22Rv1 (cell line): Measurements from ENCODE around the gene SH3TC1.

Experiments used
- H3K27ac ChIP-seq: fragments of 450-650 bp; 2 replicates; pipeline ENCODE4 v1.5.1; 2017
- ZFX ChIP-seq: fragments of 450-650 bp; IDR thresholded peaks from 2 replicates; pipeline ENCODE4 v1.6.1; 2017; ENCODE audit warnings: antibody characterized with exemption, borderline replicate concordance
- TF ChIP-seq, protein P1 (sequence below): fragments of 450-650 bp; IDR thresholded peaks from 2 replicates; pipeline ENCODE4 v1.5.1; 2017; ENCODE audit warnings: mild to moderate bottlenecking

SH3TC1 gene

DNA sequence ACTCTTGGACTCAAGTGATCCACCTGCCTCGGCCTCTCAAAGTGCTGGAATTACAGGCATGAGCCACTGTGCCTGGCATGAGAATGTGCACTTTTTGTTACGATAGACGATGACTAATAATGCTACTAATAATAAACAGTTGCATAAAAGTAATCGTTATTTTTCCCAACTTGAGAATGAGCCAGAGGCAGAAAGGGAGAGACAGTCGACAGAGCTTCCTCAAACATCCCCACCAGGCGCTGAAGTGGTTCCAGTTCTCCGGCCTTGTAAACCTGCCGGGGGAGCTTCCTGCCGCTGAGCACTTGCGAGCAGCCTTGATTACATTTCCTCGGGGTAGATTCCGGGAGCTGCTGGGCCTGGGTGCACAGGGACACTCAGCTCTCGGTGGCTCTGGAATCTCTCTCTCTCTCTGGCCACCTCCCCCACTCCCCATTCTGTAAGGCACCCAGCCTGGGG is 61.6 kb downstream of the SH3TC1 start:
- TF ChIP-seq ZFX = no peak
- TF ChIP-seq, protein P1, sequence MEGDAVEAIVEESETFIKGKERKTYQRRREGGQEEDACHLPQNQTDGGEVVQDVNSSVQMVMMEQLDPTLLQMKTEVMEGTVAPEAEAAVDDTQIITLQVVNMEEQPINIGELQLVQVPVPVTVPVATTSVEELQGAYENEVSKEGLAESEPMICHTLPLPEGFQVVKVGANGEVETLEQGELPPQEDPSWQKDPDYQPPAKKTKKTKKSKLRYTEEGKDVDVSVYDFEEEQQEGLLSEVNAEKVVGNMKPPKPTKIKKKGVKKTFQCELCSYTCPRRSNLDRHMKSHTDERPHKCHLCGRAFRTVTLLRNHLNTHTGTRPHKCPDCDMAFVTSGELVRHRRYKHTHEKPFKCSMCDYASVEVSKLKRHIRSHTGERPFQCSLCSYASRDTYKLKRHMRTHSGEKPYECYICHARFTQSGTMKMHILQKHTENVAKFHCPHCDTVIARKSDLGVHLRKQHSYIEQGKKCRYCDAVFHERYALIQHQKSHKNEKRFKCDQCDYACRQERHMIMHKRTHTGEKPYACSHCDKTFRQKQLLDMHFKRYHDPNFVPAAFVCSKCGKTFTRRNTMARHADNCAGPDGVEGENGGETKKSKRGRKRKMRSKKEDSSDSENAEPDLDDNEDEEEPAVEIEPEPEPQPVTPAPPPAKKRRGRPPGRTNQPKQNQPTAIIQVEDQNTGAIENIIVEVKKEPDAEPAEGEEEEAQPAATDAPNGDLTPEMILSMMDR = no peak
- H3K27ac ChIP-seq = no peak overlapping the region

DNA sequence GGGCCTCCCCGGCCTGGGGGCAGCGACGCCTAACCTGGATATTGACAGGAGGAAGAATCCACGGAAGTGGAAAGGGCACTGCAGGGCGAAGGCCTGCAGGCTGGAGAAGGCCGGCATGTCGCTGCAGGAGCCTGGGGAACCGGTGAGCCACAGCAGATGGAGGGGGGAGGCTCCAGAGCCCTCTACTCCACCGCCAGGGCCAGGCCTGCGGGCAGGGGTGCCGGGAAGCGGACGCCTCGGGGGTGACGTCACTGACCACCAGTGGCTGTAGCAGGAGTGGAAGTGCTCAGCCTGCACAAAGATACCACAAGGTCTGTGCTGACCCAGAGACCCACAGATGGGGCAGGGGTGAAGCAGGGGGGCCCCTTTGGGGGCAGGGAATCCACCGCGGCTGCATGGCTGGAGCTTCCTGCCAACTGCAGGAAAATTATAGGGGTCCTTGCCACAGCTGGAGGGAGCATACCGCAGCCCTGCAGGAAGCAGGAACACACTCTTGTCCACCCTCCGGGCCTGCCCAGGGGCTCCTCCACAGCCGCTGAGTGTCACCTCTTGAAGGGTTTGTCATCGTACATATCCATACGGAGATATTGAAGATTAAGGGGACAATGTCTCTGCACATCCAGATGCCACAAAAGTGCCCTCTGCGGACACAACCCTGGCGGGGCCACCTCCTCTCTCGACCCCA is 62.9 kb downstream of the SH3TC1 start:
- H3K27ac ChIP-seq = no peak overlapping the region
- TF ChIP-seq ZFX = no peak
- TF ChIP-seq, protein P1 = no peak

DNA sequence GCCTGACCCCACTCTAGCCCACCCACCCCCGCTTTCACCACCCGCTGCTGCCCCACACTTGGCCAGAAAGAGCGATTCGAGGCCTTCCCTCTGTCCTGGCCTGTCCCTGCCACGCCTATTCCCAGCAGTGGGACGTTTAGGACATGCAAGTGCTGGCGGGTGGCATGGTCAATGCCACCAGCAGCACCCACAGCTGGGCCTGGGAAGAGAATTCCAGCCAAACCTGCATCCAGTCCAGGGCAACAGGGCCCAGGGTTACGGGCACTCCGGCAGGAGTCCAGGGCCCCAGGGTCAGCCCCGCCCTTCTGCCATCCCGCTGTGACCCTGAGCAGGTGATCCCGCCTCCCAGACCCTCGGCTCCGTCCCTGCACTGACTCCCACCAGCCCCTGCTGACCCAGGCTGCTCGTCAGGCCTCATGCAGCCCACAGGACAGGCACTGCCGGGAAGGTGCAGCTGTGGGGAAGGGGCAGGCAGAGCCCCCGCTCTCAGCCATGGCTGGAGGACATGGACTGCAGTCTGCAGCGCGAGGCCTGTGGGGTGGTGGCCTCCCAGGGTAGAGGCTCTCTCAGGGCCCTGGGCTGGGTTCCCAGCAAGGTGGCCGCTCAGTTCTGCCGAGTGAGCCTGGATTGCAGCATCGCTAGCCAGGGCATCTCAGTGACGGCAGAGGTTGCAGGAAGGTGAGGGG is 63.7 kb downstream of the SH3TC1 start:
- no peak overlapping the region for H3K27ac ChIP-seq
- TF ChIP-seq, protein P1 = no peak
- no peak for TF ChIP-seq ZFX

DNA sequence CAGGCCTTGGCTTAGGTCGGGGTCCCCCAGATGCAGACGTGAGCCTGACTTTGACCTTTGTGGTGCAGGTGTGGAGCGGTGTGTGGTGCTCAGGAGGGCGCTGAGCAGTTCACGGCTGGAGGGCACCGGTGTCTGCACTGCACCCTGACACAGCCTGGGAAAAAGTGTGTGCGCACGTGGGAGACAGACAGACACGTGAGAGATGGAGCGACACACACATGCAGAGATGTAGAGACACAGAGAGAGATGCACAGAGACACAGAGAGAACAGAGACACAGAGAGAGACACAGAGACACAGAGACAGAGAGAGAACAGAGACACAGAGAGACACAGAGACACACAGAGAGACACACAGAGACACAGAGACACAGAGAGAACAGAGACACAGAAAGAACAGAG is 64.3 kb downstream of the SH3TC1 start:
- TF ChIP-seq ZFX = no peak
- TF ChIP-seq, protein P1 = no peak

DNA sequence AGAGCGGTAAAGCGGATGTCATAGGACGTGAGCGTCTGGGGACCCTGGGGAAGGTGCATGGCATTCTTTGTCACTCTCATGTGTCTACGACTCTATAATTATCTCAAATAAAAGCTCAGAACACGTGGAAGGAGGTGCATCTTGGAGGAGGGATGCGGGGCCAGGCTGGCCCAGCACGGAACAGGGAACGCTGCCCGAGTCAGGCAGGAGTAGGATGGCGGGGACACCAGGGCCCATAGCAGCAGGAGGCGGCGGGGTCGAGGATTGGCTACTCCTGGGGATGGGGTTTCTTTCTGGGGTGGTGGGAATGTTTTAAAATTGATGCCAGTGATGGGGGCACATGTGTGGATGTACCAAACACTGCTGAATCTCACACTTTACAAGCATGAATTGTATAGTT is 65.0 kb downstream of the SH3TC1 start:
- TF ChIP-seq ZFX = no peak
- TF ChIP-seq, protein P1 = no peak
- H3K27ac ChIP-seq = no peak overlapping the region

More for the DNA sequence above, 64.3 kb downstream of the SH3TC1 start:
- no peak overlapping the region for H3K27ac ChIP-seq

DNA sequence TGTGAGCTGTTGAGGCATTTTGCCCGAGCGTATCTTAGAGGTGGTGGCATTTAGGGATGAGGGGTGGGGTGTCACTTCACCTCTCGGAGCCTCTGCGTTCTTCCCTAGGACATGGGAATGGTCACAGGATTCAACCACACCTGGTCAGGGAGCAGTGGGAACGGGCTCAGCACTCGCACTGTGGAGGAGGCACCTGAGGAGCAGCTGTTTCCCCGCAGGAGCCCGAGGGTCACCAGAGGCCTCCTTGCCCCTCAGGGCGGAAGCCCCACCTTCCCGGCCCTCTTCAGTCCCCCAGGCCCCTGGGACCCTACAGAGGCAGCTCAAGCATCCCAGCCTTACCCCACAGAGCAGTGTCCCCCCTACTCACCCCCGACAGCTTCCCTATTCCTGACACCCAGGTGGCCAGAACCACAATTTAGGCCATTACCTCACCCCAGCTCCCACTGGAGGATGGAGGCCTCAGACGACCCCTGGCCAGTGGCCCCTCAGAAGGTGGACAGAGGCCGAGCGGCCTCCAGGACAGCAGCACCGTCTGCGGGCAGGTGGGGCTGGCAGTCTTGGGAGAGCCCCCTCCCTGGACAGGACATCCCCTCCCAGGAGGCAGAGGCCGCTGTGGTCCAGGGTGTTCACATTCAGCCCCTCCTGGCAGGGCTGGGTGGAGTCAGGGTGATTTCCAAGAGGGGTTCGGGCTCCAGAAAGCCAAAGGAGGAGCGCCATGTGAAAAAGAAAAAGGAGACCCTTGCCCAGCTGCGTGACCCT is 66.3 kb downstream of the SH3TC1 start:
- no peak for TF ChIP-seq ZFX
- TF ChIP-seq, protein P1 = no peak
- no peak overlapping the region for H3K27ac ChIP-seq
